Measurements from ENCODE around the gene NIPAL3. TPM values are rescaled to one million over a fixed set of nuclear protein-coding genes. Genes with fewer than 3 reads are reported as not detected.

Gene NIPAL3
- total RNA-seq, 4 donors from 2014 or later, result 34.8 to 55.8 (median 46.8) TPM

DNA sequence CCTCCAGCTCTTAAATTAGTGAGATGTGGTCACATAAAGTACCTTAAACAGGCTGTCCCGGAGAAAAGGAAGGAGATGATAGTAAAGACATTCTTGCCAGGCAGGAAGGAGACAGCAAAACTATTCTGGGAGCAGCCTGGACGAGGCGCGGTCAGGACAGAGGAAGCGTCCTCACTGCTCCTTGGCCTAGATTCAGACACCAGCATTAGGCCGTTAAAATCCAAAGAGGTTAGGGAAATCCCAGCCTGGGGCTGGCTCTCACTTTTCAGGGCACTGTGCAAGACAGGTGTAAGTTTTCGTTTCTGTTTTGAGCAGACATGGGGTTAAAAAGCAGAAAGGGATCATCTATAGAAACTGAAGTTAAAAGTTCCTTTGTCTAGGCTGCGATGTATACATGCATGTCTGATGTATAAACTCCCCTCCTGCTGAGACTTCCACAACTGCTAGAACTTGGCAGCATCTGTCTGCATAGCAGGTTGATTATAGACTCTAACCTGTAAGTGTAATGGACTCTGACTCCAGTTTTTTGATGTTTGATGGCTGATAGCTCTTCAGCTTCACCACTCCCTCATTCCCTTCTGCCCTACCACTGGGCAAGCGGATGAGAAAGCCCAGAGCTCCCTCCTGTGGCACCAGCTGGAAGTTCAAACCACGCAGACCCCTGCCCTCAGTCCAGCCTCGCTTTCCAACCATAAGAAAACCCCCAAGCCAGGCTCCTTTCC is 23.6 kb upstream of the NIPAL3 start:
- intact Hi-C loops (cut with DNase I; ENCODE audit: low total_unique reads), result loop anchor here (2.0 kb wide), 1 partner anchor 191 kb away; no protein-coding TSS in a partner anchor
- Histone ChIP-seq H3K9me3 (no peaks in the 10 kb centered on the region), H3K4me3 (peak overlapping the region in 1 of 4 donors; percentile 23), H3K27me3 (no peaks in the 10 kb centered on the region), H3K4me1 (peaks cover 7 to 41% (median 10%) of the 10 kb centered on the region in 4 donors), H3K36me3 (no peaks in the 10 kb centered on the region), H3K27ac (peak overlapping the region; percentile 82 to 87 (median 84))
- peak; percentile 80 for DNase-seq
- in situ Hi-C loops (cut with MboI; ENCODE audit: low pct_ligation_motif_present in 1 of 4, low pct_unique_long_range_greater_than_20kb in 1 of 4, low sequenced_read_pairs in 3 of 4), result loop anchor here (5.0 to 25.0 kb wide), 4 partner anchors 190 to 330 kb away; no protein-coding TSS in a partner anchor
- TF ChIP-seq POLR2A (IDR thresholded peaks at IDR 0.05), result no peak
- TF ChIP-seq EP300 (IDR thresholded peaks at IDR 0.05; ENCODE audit: low read depth), result no peak
- TF ChIP-seq POLR2AphosphoS5 (IDR thresholded peaks at IDR 0.05), result peak in 1 of 3 donors; percentile 13
- TF ChIP-seq, protein P1, sequence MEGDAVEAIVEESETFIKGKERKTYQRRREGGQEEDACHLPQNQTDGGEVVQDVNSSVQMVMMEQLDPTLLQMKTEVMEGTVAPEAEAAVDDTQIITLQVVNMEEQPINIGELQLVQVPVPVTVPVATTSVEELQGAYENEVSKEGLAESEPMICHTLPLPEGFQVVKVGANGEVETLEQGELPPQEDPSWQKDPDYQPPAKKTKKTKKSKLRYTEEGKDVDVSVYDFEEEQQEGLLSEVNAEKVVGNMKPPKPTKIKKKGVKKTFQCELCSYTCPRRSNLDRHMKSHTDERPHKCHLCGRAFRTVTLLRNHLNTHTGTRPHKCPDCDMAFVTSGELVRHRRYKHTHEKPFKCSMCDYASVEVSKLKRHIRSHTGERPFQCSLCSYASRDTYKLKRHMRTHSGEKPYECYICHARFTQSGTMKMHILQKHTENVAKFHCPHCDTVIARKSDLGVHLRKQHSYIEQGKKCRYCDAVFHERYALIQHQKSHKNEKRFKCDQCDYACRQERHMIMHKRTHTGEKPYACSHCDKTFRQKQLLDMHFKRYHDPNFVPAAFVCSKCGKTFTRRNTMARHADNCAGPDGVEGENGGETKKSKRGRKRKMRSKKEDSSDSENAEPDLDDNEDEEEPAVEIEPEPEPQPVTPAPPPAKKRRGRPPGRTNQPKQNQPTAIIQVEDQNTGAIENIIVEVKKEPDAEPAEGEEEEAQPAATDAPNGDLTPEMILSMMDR (IDR thresholded peaks at IDR 0.05), result peak; percentile 72 to 91 (median 77)
- WGBS, 2 donors (ENCODE audit: low coverage in 1 of 2), result 18 to 46% methylated on average over 2 to 11 of the region's 11 CpGs

DNA sequence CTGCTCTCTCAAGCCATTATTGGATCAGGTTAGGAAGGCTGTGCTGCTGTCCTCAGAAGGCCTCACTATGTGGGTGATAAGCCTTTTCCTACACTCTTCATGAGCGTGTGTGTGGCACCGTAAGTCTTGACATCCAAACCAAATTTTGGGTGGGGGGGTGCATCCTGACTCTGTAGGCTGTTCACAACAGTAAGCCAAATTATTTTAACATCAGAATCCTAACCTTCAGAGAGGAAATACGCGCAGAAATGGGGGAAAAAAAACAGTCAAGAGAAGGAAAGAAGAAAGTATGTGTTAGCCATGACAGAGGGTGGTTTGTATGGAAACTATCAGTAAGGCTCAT is 23.0 kb upstream of the NIPAL3 start:
- no peaks in the 10 kb centered on the region for H3K27me3 ChIP-seq
- DNase-seq, result no peak
- intact Hi-C loops (cut with DNase I; ENCODE audit: low total_unique reads), result loop anchor here (2.0 kb wide), 1 partner anchor 192 kb away; no protein-coding TSS in a partner anchor
- H3K9me3 ChIP-seq, result no peaks in the 10 kb centered on the region
- TF ChIP-seq, protein P1 (IDR thresholded peaks at IDR 0.05), result peak in 1 of 5 experiments; percentile 7
- TF ChIP-seq POLR2AphosphoS5 (IDR thresholded peaks at IDR 0.05), result no peak
- peaks cover 7 to 41% (median 10%) of the 10 kb centered on the region in 4 donors for H3K4me1 ChIP-seq
- WGBS, 2 donors (ENCODE audit: low coverage in 1 of 2), result 77 to 86% methylated on average over 3 to 4 of the region's 4 CpGs
- H3K27ac ChIP-seq, result peak overlapping the region; percentile 82 to 87 (median 84)
- H3K36me3 ChIP-seq, result no peaks in the 10 kb centered on the region
- no peak overlapping the region for H3K4me3 ChIP-seq
- in situ Hi-C loops (cut with MboI; ENCODE audit: low pct_ligation_motif_present in 1 of 4, low pct_unique_long_range_greater_than_20kb in 1 of 4, low sequenced_read_pairs in 3 of 4), result loop anchor here (5.0 to 25.0 kb wide), 4 partner anchors 190 to 330 kb away; no protein-coding TSS in a partner anchor

DNA sequence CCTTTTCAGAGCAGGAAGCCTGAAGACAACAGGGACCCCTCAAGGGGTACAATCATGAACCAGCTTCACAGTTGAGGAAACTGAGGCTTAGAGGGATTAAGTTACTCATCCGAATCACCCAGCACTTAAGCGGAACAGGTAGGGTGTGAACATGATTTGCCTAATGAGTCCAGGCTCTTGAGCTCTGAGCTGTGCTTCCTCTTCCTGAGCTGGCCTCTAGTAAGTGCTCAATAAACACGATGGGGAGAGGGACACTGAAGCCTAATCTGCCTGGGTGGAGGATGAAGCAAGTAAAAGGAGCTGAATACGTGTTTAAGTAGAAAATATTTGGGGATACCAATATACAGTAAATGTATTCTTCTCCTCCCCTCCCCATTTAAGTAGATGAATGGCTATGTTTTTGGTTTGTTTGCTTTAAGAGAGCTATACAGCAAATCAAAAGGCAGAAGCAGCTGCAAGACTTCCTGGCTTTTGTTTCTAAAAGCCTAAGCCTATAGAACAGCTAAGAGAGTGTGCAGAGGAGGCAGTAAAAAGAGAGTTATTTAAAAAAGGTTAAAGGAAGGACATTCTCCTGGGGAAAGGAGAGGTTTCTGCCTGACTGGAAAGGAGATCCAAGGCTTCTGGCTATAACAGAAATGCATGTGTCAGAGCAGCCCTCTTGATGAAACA is 22.5 kb upstream of the NIPAL3 start:
- WGBS, 2 donors (ENCODE audit: low coverage in 1 of 2), result 66 to 87% methylated on average over 4 of the region's 4 CpGs
- Histone ChIP-seq H3K4me3 (no peak overlapping the region), H3K9me3 (no peaks in the 10 kb centered on the region), H3K4me1 (peaks cover 7 to 41% (median 10%) of the 10 kb centered on the region in 4 donors), H3K36me3 (no peaks in the 10 kb centered on the region), H3K27ac (peak overlapping the region; percentile 82 to 87 (median 84)), H3K27me3 (no peaks in the 10 kb centered on the region)
- TF ChIP-seq, protein P1 (IDR thresholded peaks at IDR 0.05), result no peak
- TF ChIP-seq EP300 (IDR thresholded peaks at IDR 0.05; ENCODE audit: low read depth), result no peak
- no peak for TF ChIP-seq POLR2AphosphoS5 (IDR thresholded peaks at IDR 0.05)
- TF ChIP-seq POLR2A (IDR thresholded peaks at IDR 0.05), result no peak
- in situ Hi-C loops (cut with MboI; ENCODE audit: low pct_ligation_motif_present in 1 of 4, low pct_unique_long_range_greater_than_20kb in 1 of 4, low sequenced_read_pairs in 3 of 4), result loop anchor here (5.0 to 25.0 kb wide), 4 partner anchors 191 to 331 kb away; no protein-coding TSS in a partner anchor
- intact Hi-C loops (cut with DNase I; ENCODE audit: low total_unique reads), result loop anchor here (2.0 kb wide), 1 partner anchor 192 kb away; no protein-coding TSS in a partner anchor
- no peak for DNase-seq

DNA sequence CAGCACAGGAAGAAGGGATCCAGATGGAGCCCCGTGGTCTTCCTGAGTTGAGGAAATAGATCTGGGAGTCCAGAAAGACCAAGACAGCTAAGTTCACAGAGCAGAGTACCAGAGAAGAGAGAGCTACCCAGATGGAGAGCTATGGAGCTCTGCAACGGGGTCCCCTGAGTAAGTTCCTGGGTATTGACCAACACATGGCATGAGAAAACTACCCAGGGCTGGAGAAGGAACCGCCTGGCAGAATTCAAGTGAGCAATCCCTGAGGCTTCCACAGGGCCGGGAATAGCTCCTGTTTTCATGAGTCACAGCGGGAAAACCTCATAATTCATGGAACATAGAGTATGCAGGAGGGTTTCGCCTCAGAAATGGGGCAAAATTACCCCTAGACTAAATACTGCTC is 21.7 kb upstream of the NIPAL3 start:
- 77 to 82% methylated on average over 4 to 6 of the region's 6 CpGs for WGBS, 2 donors (ENCODE audit: low coverage in 1 of 2)
- intact Hi-C loops (cut with DNase I; ENCODE audit: low total_unique reads), result loop anchor here (2.0 kb wide), 1 partner anchor 193 kb away; no protein-coding TSS in a partner anchor
- Histone ChIP-seq H3K9me3 (no peaks in the 10 kb centered on the region), H3K36me3 (no peaks in the 10 kb centered on the region), H3K27ac (peak overlapping the region in 3 of 4 donors; percentile 7 to 84 (median 82)), H3K4me3 (no peak overlapping the region), H3K27me3 (no peaks in the 10 kb centered on the region), H3K4me1 (peaks cover 7 to 41% (median 10%) of the 10 kb centered on the region in 4 donors)
- in situ Hi-C loops (cut with MboI; ENCODE audit: low pct_ligation_motif_present in 1 of 4, low pct_unique_long_range_greater_than_20kb in 1 of 4, low sequenced_read_pairs in 3 of 4), result loop anchor here (5.0 to 25.0 kb wide), 4 partner anchors 192 to 332 kb away; no protein-coding TSS in a partner anchor
- no peak for DNase-seq
- TF ChIP-seq, protein P1 (IDR thresholded peaks at IDR 0.05), result no peak
- TF ChIP-seq POLR2AphosphoS5 (IDR thresholded peaks at IDR 0.05), result no peak
- TF ChIP-seq EP300 (IDR thresholded peaks at IDR 0.05; ENCODE audit: low read depth), result no peak
- no peak for TF ChIP-seq POLR2A (IDR thresholded peaks at IDR 0.05)
